K562 (cell line): ENCODE measurements around the gene SHISA9. TPM values are rescaled to one million over a fixed set of nuclear protein-coding genes. Genes with fewer than 3 reads are reported as not detected.

Source experiments
- ATAC-seq: fragments of 200-7000 bp; cut with Tn5 transposase; 3 replicates; pipeline ENCODE4 v1.9.1; 2020; ENCODE audit warnings: moderate library complexity
- BruUV-seq: library from RNA; stranded (reverse); fragments of 400-500 nt; replicated peaks from 2 replicates; lab custom pipeline; 2021; lab: Mats Ljungman, UMichigan
- CTCF ChIA-PET: fragments of 300-600 bp; formaldehyde crosslinking; extraction: SDS; loops from one replicate; lab custom pipeline; 2021; ENCODE audit warnings: low intra/inter-chr PET ratio; lab: Yijun Ruan, JAX
- POLR2A ChIA-PET: fragments of 300-600, 350-650 bp; sonication (Branson Sonifier 250); formaldehyde crosslinking; extraction: SDS; loops from one replicate; lab custom pipeline; 2021; ENCODE audit warnings: antibody characterized with exemption, inconsistent platforms; lab: Yijun Ruan, JAX
- DNase-seq, 4 experiments: peaks; one replicate each; pipeline versions ENCODE4 v3.0.0 to v3.0.0-alpha.2; 2011 to 2018; ENCODE audit warnings: low spot score in 3 of 4, mixed read lengths in 3 of 4; ENCODE audit errors: extremely low read depth in 1 of 4
- FAIRE-seq: peaks from 2 replicates; lab custom pipeline; 2011; peaks lifted over from hg19 to GRCh38; lab: Jason Lieb, UNC
- H2AFZ ChIP-seq: 2 replicates; pipeline ENCODE4 v1.6.0; 2011; ENCODE audit warnings: low read depth, low read length, control low read depth, inconsistent platforms
- H3K27ac ChIP-seq: fragments of 200-600 bp; 3 replicates; pipeline ENCODE4 v1.8.0; 2011; ENCODE audit warnings: low read depth, mild to moderate bottlenecking, control low read depth, inconsistent platforms, low read length, moderate library complexity, mixed read lengths; ENCODE audit errors: extremely low read depth
- H3K27me3 ChIP-seq, 2 experiments: fragments of 300-600 bp in 1 of 2; 2 replicates in 1 of 2; 3 replicates in 1 of 2; pipeline versions ENCODE4 v1.6.0 to v1.8.0; 2011; ENCODE audit warnings: inconsistent platforms in 2 of 2, low read length in 2 of 2, mild to moderate bottlenecking in 1 of 2, mixed read lengths in 1 of 2, moderate library complexity in 1 of 2; ENCODE audit not compliant: control insufficient read depth in 2 of 2, insufficient read depth in 2 of 2
- H3K36me3 ChIP-seq: fragments of 300-600 bp; 3 replicates; pipeline ENCODE4 v1.8.0; 2011; ENCODE audit warnings: mild to moderate bottlenecking, low read length, inconsistent platforms; ENCODE audit not compliant: control insufficient read depth, insufficient read depth
- H3K4me1 ChIP-seq, 2 experiments: fragments of 200-600 bp in 1 of 2; replicated peaks in 1 of 2; 2 replicates in 1 of 2; 3 replicates in 1 of 2; pipeline versions ENCODE4 v1.5.1 to v1.8.0; 2011; ENCODE audit warnings: inconsistent platforms in 2 of 2, low read length in 2 of 2, mild to moderate bottlenecking in 1 of 2, mixed read lengths in 1 of 2, moderate library complexity in 1 of 2; ENCODE audit not compliant: control insufficient read depth in 2 of 2, insufficient read depth in 2 of 2
- H3K4me2 ChIP-seq: 2 replicates; pipeline ENCODE4 v1.6.1; 2011; ENCODE audit warnings: low read length, control low read depth, inconsistent platforms, mixed read lengths; ENCODE audit not compliant: insufficient read depth
- H3K4me3 ChIP-seq: fragments of 200-600 bp; sonication (generic), shearing (Covaris generic); 2 replicates; pipeline ENCODE4 v1.5.1; 2016; ENCODE audit warnings: control low read depth, inconsistent platforms
- H3K79me2 ChIP-seq: fragments of 200-600 bp; 3 replicates; pipeline ENCODE4 v1.8.0; 2011; ENCODE audit warnings: low read length, inconsistent platforms; ENCODE audit not compliant: control insufficient read depth, insufficient read depth
- H3K9ac ChIP-seq, 2 experiments: 2 replicates each; pipeline versions ENCODE4 v1.6.0 to v1.6.1; 2011; ENCODE audit warnings: low read depth in 2 of 2, low read length in 2 of 2, control low read depth in 1 of 2, inconsistent platforms in 1 of 2, mild to moderate bottlenecking in 1 of 2, mixed read lengths in 1 of 2; ENCODE audit not compliant: insufficient read depth in 1 of 2
- H3K9me1 ChIP-seq: one replicate; pipeline ENCODE4 v1.6.0; 2011; ENCODE audit warnings: inconsistent platforms, mild to moderate bottlenecking, low read length, moderate library complexity; ENCODE audit not compliant: control insufficient read depth, insufficient read depth
- H3K9me3 ChIP-seq: replicated peaks from 2 replicates; pipeline ENCODE4 v1.5.1; 2011; ENCODE audit warnings: low read depth, low read length, inconsistent platforms; ENCODE audit not compliant: control insufficient read depth, insufficient read depth
- H4K20me1 ChIP-seq: replicated peaks from 2 replicates; pipeline ENCODE4 v1.6.1; 2011; ENCODE audit warnings: low read length, inconsistent platforms, mixed read lengths; ENCODE audit not compliant: control insufficient read depth, insufficient read depth
- C11orf30 ChIP-seq: fragments of 450-650 bp; IDR thresholded peaks from 2 replicates; pipeline ENCODE4 v1.6.1; 2016; ENCODE audit warnings: low read depth, mild to moderate bottlenecking
- FOXP4 ChIP-seq: sonication (generic); formaldehyde crosslinking; IDR thresholded peaks from 2 replicates; pipeline ENCODE4 v1.8.0; 2022; ENCODE audit warnings: mild to moderate bottlenecking, missing genetic modification reagents, borderline replicate concordance
- HES1 ChIP-seq: fragments of 450-650 bp; IDR thresholded peaks from 2 replicates; pipeline ENCODE4 v1.6.1; 2016; ENCODE audit warnings: low read depth, mild to moderate bottlenecking, moderate library complexity
- MAFG ChIP-seq: fragments of 450-650 bp; conservative IDR thresholded peaks from 2 replicates; pipeline ENCODE4 v1.6.1; 2016; ENCODE audit warnings: missing genetic modification characterization, missing compliant biosample characterization
- NFE2 ChIP-seq: IDR thresholded peaks from 2 replicates; pipeline ENCODE4 v1.6.1; 2014; ENCODE audit warnings: antibody characterized with exemption, low read depth
- ZBTB49 ChIP-seq: sonication (generic); formaldehyde crosslinking; IDR thresholded peaks from 2 replicates; pipeline ENCODE4 v1.8.0; 2022; ENCODE audit warnings: missing genetic modification reagents, mild to moderate bottlenecking, borderline replicate concordance
- ZNF316 ChIP-seq: fragments of 450-650 bp; IDR thresholded peaks from 2 replicates; pipeline ENCODE4 v1.6.1; 2016
- WGBS: fragments of 100-300 bp; shearing (Covaris generic); methylation state at CpG from one replicate; pipeline ENCODE4 v1.1.6; 2016; ENCODE audit warnings: low coverage, mixed read lengths; ENCODE audit not compliant: insufficient coverage; ENCODE audit errors: missing lambda C conversion rate; 5-methylcytosine and 5-hydroxymethylcytosine counted together
- in situ Hi-C: fragments of 300-500 bp; cut with MboI; formaldehyde crosslinking; loops from 4 replicates; pipeline ENCODE4 v1.15.0; 2018; ENCODE audit warnings: inconsistent platforms, mixed read lengths
- intact Hi-C: fragments of 100-400 bp; cut with micrococcal nuclease; formaldehyde crosslinking; loops from 2 replicates; pipeline ENCODE4 v1.14.2; 2022
- polyA plus RNA-seq, 8 experiments: library from polyadenylated mRNA; depleted of rRNA in 4 of 8; stranded (reverse) in 5 of 8; unstranded in 3 of 8; fragments of >200 nt; fragmentation: Nextera tagmentation in 2 of 8; fragmentation: Illumina TruSeq in 1 of 8; extraction: Ambion mirVana in 2 of 8; extraction: Trizol in 1 of 8; gene quantifications; 2 replicates each; pipeline versions ENCODE4 v1.2.1 to v1.2.3, GENCODE V29; 2011 to 2014; ENCODE audit warnings: inconsistent platforms in 1 of 8, missing spikeins in 1 of 8
- total RNA-seq, 7 experiments: library from RNA; depleted of rRNA in 6 of 7; stranded (reverse); fragments of >200 nt in 6 of 7; fragmentation: Illumina TruSeq in 2 of 7; extraction: Trizol in 2 of 7; gene quantifications; 2 replicates each; pipeline versions ENCODE4 v1.2.1 to v1.2.3, GENCODE V29; 2011 to 2021; ENCODE audit warnings: low replicate concordance in 1 of 7

SHISA9 gene
- total and polyA plus RNA-seq, 9 of the 15 experiments (the other 6 are each of a cell fraction or from before 2014, with no cell fraction given) = under 0.01 to 0.16 (median 0.01) TPM; not detected in 6

- no TSS peak for BruUV-seq
- ATAC-seq (no peak), FAIRE-seq (no peak), DNase-seq (no peak)
- Histone ChIP-seq H3K36me3 (no peaks in the 10 kb centered on the region), H3K4me3 (no peak overlapping the region), H4K20me1 (no peaks in the 10 kb centered on the region), H3K4me1 (no peaks in the 10 kb centered on the region), H3K9me3 (no peaks in the 10 kb centered on the region), H3K9me1 (no peaks in the 10 kb centered on the region), H3K27ac (no peak overlapping the region), H3K79me2 (no peaks in the 10 kb centered on the region), H2AFZ (no peak overlapping the region), H3K4me2 (no peak overlapping the region), H3K27me3 (peaks cover 15 to 18% of the 10 kb centered on the region in 2 experiments; a peak in 4 of 5 replicates), H3K9ac (no peak overlapping the region)
- ChIA-PET CTCF (no interaction called here), POLR2A (no interaction called here)
- TF ChIP-seq MAFG (tag) (peak; percentile 25; the same call in 1 of the 2 replicates), ZBTB49 (CRISPR knock-in tag) (no peak), NFE2 (0 out of 2 replicates have a peak, but pooled peaks have one; percentile 11), C11orf30 (peak; percentile 34; the same call in 1 of the 2 replicates), ZNF316 (peak; percentile 18; the same call in 1 of the 2 replicates), HES1 (no peak), FOXP4 (CRISPR knock-in tag) (no peak)
- in situ Hi-C loops = no loop called here
- 0% methylated on average over 1 of the region's 1 CpG for WGBS
- intact Hi-C loops = no loop called here
Measured at GRCh38 chr16:12917653-12918052, 16.3 kb downstream of the SHISA9 start.
